LNCaP clone FGC (cell line): ENCODE measurements around the gene CES3.

Source experiments
- DNase-seq: peaks from one replicate; pipeline ENCODE4 v3.0.0-alpha.2; 2011; ENCODE audit warnings: low read depth
- H3K4me3 ChIP-seq: 2 replicates; pipeline ENCODE4 v1.5.1; 2011; ENCODE audit warnings: mild to moderate bottlenecking, low read depth, low read length, control low read depth
- TF ChIP-seq, protein P1 (sequence below): IDR thresholded peaks from 2 replicates; pipeline ENCODE4 v1.5.1; 2012; ENCODE audit warnings: mild to moderate bottlenecking; ENCODE audit not compliant: control insufficient read depth, insufficient read depth; ENCODE audit errors: extremely low read depth

The CES3 gene

DNA sequence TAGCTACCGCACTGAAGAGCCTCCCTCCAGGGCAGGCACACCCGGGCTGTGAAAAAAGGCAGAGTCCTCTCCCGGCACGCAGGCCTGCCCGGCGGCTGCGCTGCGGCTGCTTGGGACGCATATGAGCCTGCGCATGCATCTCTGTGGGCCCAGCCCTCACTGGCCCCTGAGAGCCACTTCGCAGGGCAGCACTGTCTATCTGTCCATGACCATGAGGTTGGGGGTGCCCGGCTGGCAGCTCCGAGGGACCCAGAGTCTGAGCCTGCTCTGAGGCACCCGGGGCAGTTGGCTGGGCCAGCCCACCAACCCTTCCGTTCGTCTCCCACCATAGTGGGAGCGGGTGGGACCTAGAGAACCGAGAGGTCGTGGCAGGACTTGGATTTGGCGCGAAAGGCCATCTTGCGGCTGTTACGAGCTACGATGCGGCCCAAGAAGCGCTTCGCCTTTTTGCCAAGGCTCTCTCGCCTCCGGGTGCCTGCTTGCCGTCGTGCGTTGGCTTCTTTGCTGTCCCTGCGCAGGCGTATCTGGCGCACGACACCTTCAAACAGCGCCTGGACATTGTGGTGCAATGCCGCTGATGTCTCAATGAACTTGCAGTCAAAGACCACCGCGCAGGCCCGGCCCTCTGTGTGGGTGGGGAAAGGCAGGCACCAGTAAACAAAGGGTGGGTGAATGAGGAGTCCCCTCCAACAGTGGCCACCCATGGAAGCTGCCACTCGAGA is 39.2 kb upstream of the CES3 start:
- no peak overlapping the region for H3K4me3 ChIP-seq
- TF ChIP-seq, protein P1, sequence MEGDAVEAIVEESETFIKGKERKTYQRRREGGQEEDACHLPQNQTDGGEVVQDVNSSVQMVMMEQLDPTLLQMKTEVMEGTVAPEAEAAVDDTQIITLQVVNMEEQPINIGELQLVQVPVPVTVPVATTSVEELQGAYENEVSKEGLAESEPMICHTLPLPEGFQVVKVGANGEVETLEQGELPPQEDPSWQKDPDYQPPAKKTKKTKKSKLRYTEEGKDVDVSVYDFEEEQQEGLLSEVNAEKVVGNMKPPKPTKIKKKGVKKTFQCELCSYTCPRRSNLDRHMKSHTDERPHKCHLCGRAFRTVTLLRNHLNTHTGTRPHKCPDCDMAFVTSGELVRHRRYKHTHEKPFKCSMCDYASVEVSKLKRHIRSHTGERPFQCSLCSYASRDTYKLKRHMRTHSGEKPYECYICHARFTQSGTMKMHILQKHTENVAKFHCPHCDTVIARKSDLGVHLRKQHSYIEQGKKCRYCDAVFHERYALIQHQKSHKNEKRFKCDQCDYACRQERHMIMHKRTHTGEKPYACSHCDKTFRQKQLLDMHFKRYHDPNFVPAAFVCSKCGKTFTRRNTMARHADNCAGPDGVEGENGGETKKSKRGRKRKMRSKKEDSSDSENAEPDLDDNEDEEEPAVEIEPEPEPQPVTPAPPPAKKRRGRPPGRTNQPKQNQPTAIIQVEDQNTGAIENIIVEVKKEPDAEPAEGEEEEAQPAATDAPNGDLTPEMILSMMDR: no peak
- no peak for DNase-seq

DNA sequence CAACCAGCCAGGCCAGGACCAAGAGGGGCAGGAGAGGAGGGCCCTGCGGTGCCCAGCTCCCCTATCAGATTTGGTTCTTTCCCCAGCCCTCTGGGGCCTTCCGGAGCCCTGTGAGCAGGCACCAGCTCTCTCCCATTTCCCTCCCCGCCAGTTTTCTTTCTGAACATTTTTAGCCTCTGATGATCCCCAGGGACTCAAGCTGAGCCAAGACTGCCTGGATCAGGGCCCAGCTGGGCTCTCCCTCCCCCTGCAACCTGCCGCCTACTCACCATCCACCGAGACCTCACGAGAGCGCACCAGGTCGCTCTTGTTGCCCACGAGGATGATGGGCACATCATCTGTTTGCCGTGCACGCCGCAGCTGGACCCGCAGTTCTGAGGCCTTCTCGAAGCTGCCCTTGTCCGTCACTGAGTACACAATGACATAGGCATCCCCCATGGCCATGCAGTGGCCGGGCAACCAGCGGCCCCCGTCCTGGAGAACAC is 37.8 kb upstream of the CES3 start:
- no peak for DNase-seq
- TF ChIP-seq, protein P1: no peak
- H3K4me3 ChIP-seq: no peak overlapping the region

DNA sequence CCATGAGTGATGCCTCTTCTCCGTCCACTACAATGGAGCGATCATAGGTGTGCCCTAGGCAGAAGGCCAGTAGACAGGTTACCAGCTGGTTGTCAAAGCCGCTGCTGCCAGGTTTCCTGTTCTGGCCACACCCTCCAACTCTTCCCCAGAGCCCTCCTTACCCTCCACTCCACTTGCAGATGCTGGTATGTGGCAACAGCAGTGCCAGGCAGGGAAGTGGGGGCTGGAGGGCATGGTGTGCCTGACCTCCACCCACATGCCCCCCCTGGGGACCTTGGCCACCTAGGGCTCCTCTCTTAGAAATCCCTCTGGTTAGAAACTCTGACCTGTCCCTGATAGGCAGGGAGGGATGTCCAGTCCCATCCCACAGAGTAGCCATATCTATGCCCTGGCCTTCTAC is 37.2 kb upstream of the CES3 start:
- DNase-seq: no peak
- TF ChIP-seq, protein P1: no peak
- H3K4me3 ChIP-seq: no peak overlapping the region

DNA sequence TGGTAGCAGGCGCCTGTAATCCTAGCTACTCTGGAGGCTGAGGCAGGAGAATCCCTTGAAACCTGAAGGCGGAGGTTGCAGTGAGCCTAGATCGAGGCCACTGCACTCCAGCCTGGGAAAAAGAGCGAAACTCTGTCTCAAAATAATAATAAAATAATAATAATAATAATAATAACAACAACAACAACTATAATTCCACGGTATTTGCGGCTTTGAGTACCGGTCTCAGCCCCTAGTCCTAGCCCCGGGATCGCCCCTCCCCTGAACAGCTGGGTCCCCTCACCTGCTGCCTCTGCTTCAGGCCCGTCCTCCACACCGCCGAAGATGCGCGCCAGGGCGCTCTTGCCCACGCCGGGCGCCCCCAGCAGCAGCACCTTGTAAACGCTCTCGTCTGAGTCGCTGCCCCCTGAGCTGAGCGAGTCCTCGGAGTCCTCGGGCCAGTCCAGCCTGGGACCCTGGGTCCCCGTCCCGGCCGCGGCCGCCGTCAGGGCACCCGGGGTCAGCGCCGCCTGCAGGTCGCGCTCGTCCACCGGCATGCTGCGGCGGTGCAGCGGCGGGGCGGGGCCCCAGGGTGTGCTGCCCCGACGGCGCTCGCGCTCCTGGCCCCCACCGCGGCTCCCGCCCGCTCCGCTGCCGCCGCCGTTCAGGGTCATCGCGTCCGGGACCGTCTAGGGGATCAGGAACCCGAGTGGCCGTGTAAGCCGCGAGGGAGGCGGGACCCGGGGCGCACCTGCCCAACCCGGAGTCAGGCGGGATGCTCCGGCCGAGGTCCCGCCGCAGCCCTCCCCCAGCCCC is 36.3 kb upstream of the CES3 start:
- no peak for DNase-seq
- H3K4me3 ChIP-seq: no peak overlapping the region

DNA sequence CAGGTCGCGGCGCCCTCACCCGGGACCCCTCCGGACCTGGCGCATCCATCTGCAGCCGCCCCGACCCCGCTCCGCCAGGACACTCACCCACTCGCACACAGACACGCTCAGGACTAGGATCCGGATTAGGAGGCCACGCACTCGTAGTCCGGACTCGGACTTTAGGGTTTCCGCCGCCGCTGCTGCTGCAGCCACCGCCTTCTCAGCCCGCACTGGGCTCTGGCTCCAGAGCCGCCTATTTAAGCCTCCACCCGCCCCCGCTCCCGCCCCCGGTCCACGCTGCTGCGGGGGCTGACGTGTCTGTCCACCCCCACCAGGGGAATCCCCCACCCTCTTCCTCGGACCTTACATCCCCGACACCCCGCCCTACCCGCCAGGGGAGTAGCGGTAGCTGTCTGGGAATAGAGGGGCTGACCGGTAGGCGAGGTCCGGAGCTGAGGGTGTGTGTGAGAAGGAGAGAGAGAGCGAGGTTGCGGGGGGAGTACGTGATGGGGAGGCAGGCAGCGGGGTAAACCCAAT is 35.7 kb upstream of the CES3 start, which contains the start of gene RRAD:
RRAD (minus strand) TSS at position 214 of the 519 bp plus-strand sequence. CDS start 356 bp downstream, outside the sequence.
- TF ChIP-seq, protein P1: no peak
- H3K4me3 ChIP-seq: no peak within 1 kb of the TSS
- DNase-seq: no peak

More for the DNA sequence above, 36.3 kb upstream of the CES3 start:
- TF ChIP-seq, protein P1: peak; percentile 34; the same call in 1 of the 2 replicates

DNA sequence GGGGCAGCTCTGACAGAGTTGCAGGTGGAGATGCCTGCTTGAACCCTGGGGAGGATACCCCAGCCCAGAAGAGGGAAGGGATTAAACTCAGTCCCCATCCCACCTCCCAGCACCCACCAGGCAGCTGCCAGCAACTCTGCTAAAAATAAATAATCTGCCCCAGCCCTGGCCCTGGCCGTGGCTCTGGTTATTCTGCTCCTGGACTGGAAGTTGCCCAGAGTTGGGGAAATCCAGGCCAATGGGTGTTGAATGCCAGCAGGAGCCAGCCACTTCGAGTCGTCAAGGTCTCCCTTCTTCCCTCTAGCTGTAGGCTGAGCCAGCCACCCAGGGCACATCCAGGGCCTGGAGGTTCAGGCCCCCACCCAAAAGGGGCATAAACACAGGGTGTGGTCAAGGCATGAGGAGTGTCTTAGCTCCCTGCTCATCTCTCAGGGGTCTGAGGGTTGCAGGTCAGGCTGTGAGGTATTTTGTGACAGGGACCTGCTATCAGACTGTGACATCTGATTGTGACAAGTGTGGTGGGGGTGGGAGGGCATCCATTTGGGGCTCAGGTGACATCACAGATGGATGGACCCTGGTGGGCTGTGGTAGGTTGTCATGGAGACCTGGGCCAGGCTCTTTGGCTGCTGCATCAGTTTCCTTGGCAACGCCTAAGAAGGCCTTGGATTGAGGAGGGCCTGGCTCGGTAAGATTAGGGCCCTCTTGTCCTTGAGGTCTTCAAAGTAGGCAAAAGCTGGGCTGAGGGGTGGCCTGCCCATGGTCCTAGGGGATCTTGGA is 34.7 kb upstream of the CES3 start:
- TF ChIP-seq, protein P1: no peak
- no peak for DNase-seq
- H3K4me3 ChIP-seq: no peak overlapping the region
